SK-N-SH (cell line): Measurements from ENCODE around the gene ZNF511. TPM values are rescaled to one million over a fixed set of nuclear protein-coding genes. Genes with fewer than 3 reads are reported as not detected.

ENCODE experiments used
- CTCF ChIA-PET: fragments of 300-600, 350-600 bp; formaldehyde crosslinking; extraction: SDS; loops from one replicate; lab custom pipeline; 2021; lab: Yijun Ruan, JAX
- POLR2A ChIA-PET: fragments of 350-600 bp; sonication (Branson Sonifier 250); formaldehyde crosslinking; extraction: SDS; loops from one replicate; lab custom pipeline; 2020; ENCODE audit warnings: antibody characterized with exemption, inconsistent platforms; lab: Yijun Ruan, JAX
- DNase-seq: peaks from one replicate; pipeline ENCODE4 v3.0.0; 2012
- H2AFZ ChIP-seq: fragments of 200-600 bp; sonication (generic); 2 replicates; pipeline ENCODE4 v1.8.1; 2016; ENCODE audit warnings: antibody characterized with exemption, mild to moderate bottlenecking, low read depth
- H3F3A ChIP-seq: fragments of 200-600 bp; sonication (generic); replicated peaks from 2 replicates; pipeline ENCODE3; 2016; ENCODE audit warnings: antibody characterized with exemption, mild to moderate bottlenecking; ENCODE audit not compliant: insufficient read depth
- H3K27ac ChIP-seq, 2 experiments: fragments of 200-500 bp in 1 of 2; fragments of 200-600 bp in 1 of 2; sonication (Bioruptor generic) in 1 of 2; sonication (generic), shearing (Covaris generic) in 1 of 2; 2 replicates each; pipeline versions ENCODE4 v1.5.1 to v1.6.1; 2014 to 2016; ENCODE audit warnings: low read depth in 2 of 2, inconsistent platforms in 1 of 2, low read length in 1 of 2, mild to moderate bottlenecking in 1 of 2, mixed read lengths in 1 of 2
- H3K27me3 ChIP-seq: fragments of 200-600 bp; sonication (generic), shearing (Covaris generic); 2 replicates; pipeline ENCODE4 v1.6.1; 2016; ENCODE audit warnings: mixed run types; ENCODE audit not compliant: insufficient read depth
- H3K36me3 ChIP-seq, 2 experiments: fragments of 200-500 bp in 1 of 2; fragments of 200-600 bp in 1 of 2; sonication (Bioruptor generic) in 1 of 2; sonication (generic) in 1 of 2; replicated peaks in 1 of 2; 2 replicates each; pipeline versions ENCODE3 to v1.5.1; 2014 to 2016; ENCODE audit warnings: low read length in 1 of 2, mild to moderate bottlenecking in 1 of 2; ENCODE audit not compliant: insufficient read depth in 2 of 2, control insufficient read depth in 1 of 2
- H3K4me1 ChIP-seq, 2 experiments: fragments of 200-500 bp in 1 of 2; fragments of 200-600 bp in 1 of 2; sonication (Bioruptor generic) in 1 of 2; sonication (generic), shearing (Covaris generic) in 1 of 2; 2 replicates each; pipeline versions ENCODE4 v1.5.1 to v1.6.1; 2014 to 2016; ENCODE audit warnings: low read depth in 1 of 2, low read length in 1 of 2, mixed run types in 1 of 2; ENCODE audit not compliant: insufficient read depth in 2 of 2, control insufficient read depth in 1 of 2
- H3K4me2 ChIP-seq: fragments of 200-600 bp; sonication (generic), shearing (Covaris generic); 2 replicates; pipeline ENCODE4 v1.6.1; 2017; ENCODE audit warnings: mixed run types
- H3K4me3 ChIP-seq, 2 experiments: fragments of 200-500 bp in 1 of 2; fragments of 200-600 bp in 1 of 2; sonication (Bioruptor generic) in 1 of 2; sonication (generic), shearing (Covaris generic) in 1 of 2; 2 replicates each; pipeline versions ENCODE4 v1.5.1 to v1.8.1; 2014 to 2016; ENCODE audit warnings: low read depth in 2 of 2, inconsistent platforms in 1 of 2, low read length in 1 of 2, mild to moderate bottlenecking in 1 of 2, mixed read lengths in 1 of 2, moderate library complexity in 1 of 2
- H3K79me2 ChIP-seq: fragments of 200-600 bp; sonication (generic); 2 replicates; pipeline ENCODE4 v1.8.1; 2017; ENCODE audit warnings: mild to moderate bottlenecking; ENCODE audit not compliant: insufficient read depth
- H3K9ac ChIP-seq: fragments of 200-600 bp; sonication (generic); 2 replicates; pipeline ENCODE4 v1.6.1; 2017; ENCODE audit warnings: mixed run types
- H3K9me2 ChIP-seq: fragments of 200-600 bp; sonication (generic); 2 replicates; pipeline ENCODE4 v1.6.1; 2017; ENCODE audit warnings: mixed run types
- H3K9me3 ChIP-seq: fragments of 200-600 bp; sonication (generic); 2 replicates; pipeline ENCODE4 v1.6.1; 2017; ENCODE audit warnings: mixed run types, mild to moderate bottlenecking, moderate library complexity
- H4K20me1 ChIP-seq: fragments of 200-600 bp; sonication (generic); 2 replicates; pipeline ENCODE4 v1.6.1; 2017; ENCODE audit warnings: mild to moderate bottlenecking, mixed run types; ENCODE audit not compliant: insufficient read depth
- CTCF ChIP-seq: fragments of 200-600 bp; sonication (generic); IDR thresholded peaks from 2 replicates; pipeline ENCODE4 v1.6.1; 2017; ENCODE audit warnings: antibody characterized with exemption, mild to moderate bottlenecking, moderate library complexity
- EP300 ChIP-seq, 2 experiments: IDR thresholded peaks; 2 replicates each; pipeline versions ENCODE4 v1.4.0 to v1.6.1; 2012; ENCODE audit warnings: borderline replicate concordance in 1 of 2, low read depth in 1 of 2, low read length in 1 of 2
- FOSL2 ChIP-seq: IDR thresholded peaks from 2 replicates; pipeline ENCODE4 v1.4.0; 2012; ENCODE audit warnings: low read depth, mild to moderate bottlenecking, moderate library complexity, borderline replicate concordance
- GATA2 ChIP-seq: sonication (generic); formaldehyde crosslinking; IDR thresholded peaks from 2 replicates; pipeline ENCODE4 v1.5.0; 2020; ENCODE audit warnings: mild to moderate bottlenecking, missing genetic modification reagents
- IRF3 ChIP-seq: fragments of 150-350 bp; IDR thresholded peaks from 2 replicates; pipeline ENCODE4 v1.6.1; 2016; ENCODE audit warnings: mild to moderate bottlenecking, low read depth, low read length
- JUND ChIP-seq: IDR thresholded peaks from 2 replicates; pipeline ENCODE4 v1.4.0; 2012
- MXI1 ChIP-seq: IDR thresholded peaks from 2 replicates; pipeline ENCODE4 v1.6.1; 2012; ENCODE audit warnings: mild to moderate bottlenecking, low read depth, low read length, improper control_type of control experiment
- RCOR1 ChIP-seq: fragments of 150-350 bp; IDR thresholded peaks from 2 replicates; pipeline ENCODE4 v1.6.1; 2017; ENCODE audit warnings: antibody characterized with exemption, low read length
- TEAD4 ChIP-seq: IDR thresholded peaks from 2 replicates; pipeline ENCODE4 v1.4.0; 2012; ENCODE audit warnings: mild to moderate bottlenecking, borderline replicate concordance; ENCODE audit not compliant: insufficient read depth
- USF2 ChIP-seq: fragments of 150-350 bp; IDR thresholded peaks from 2 replicates; pipeline ENCODE4 v1.6.1; 2017; ENCODE audit warnings: antibody characterized with exemption, low read length, low read depth, borderline replicate concordance
- WGBS: methylation state at CpG from one replicate; pipeline ENCODE4 v1.1.6; 2017; ENCODE audit warnings: low lambda C conversion rate; 5-methylcytosine and 5-hydroxymethylcytosine counted together
- polyA plus RNA-seq, 3 experiments: library from polyadenylated mRNA; depleted of rRNA; stranded (reverse); fragments of >200 nt; gene quantifications; 2 replicates each; pipeline ENCODE4 v1.2.3, GENCODE V29; 2012

The ZNF511 gene
- polyA plus RNA-seq, 1 of the 3 experiments (the other 2 are of a cell fraction): 62.3 TPM

- peaks cover 0 to 19% of the 10 kb centered on the region in 2 experiments; a peak in 1 of 4 replicates for H3K4me1 ChIP-seq
- H3K36me3 ChIP-seq: peaks cover 0 to 3% of the 10 kb centered on the region in 2 experiments
- H2AFZ ChIP-seq: no peak overlapping the region
- H3K9me2 ChIP-seq: no peaks in the 10 kb centered on the region
- H3K4me3 ChIP-seq: no peak overlapping the region
- no peaks in the 10 kb centered on the region for H3K79me2 ChIP-seq
- 93% methylated on average over 8 of the region's 16 CpGs for WGBS
- no peak overlapping the region for H3K4me2 ChIP-seq
- 0 out of 2 replicates have a peak, but pooled peaks cover under 1% of the 10 kb centered on the region for H3K27me3 ChIP-seq
- no peaks in the 10 kb centered on the region for H4K20me1 ChIP-seq
- DNase-seq: no peak
- no peaks in the 10 kb centered on the region for H3F3A ChIP-seq
- POLR2A ChIA-PET: interaction anchor here (0.6 kb wide), 1 partner anchor 940 kb away, joined by 5 read pairs; no protein-coding TSS in a partner anchor
- no peak overlapping the region for H3K27ac ChIP-seq
- no peaks in the 10 kb centered on the region for H3K9me3 ChIP-seq
- CTCF ChIA-PET: interaction anchor here (0.8 to 1.1 kb wide), 2 partner anchors 24 to 46 kb away, joined by 3 to 5 read pairs; no protein-coding TSS in a partner anchor
- TF ChIP-seq MXI1: no peak
- no peak for TF ChIP-seq EP300 (IDR thresholded peaks at IDR 0.05; ENCODE audit: borderline replicate concordance in 1 of 2, low read depth in 1 of 2, low read length in 1 of 2)
- TF ChIP-seq RCOR1: no peak
- no peak for TF ChIP-seq FOSL2
- no peak for TF ChIP-seq IRF3
- no peak for TF ChIP-seq JUND
- no peak for TF ChIP-seq CTCF
- no peak for TF ChIP-seq GATA2 (CRISPR knock-in tag)
- TF ChIP-seq USF2: no peak
- no peak for TF ChIP-seq TEAD4
- H3K9ac ChIP-seq: no peak overlapping the region
These were observed 44.7 kb downstream of the ZNF511 start for GRCh38 chr10:133353202-133353959.

GRCh38 chr10:133353988-133354605, 45.4 kb downstream of the ZNF511 start:
- H3K27me3 ChIP-seq: no peaks in the 10 kb centered on the region
- peaks cover 0 to 3% of the 10 kb centered on the region in 2 experiments for H3K36me3 ChIP-seq
- no peak overlapping the region for H3K27ac ChIP-seq
- TF ChIP-seq TEAD4: no peak
- CTCF ChIA-PET: interaction anchor here (0.8 to 1.1 kb wide), 2 partner anchors 25 to 46 kb away, joined by 3 to 5 read pairs; no protein-coding TSS in a partner anchor
- 93% methylated on average over 11 of the region's 16 CpGs for WGBS
- DNase-seq: no peak
- peaks cover 0 to 26% of the 10 kb centered on the region in 2 experiments; a peak in 1 of 4 replicates for H3K4me1 ChIP-seq
- H4K20me1 ChIP-seq: no peaks in the 10 kb centered on the region
- no peaks in the 10 kb centered on the region for H3K79me2 ChIP-seq
- H3K9me2 ChIP-seq: no peaks in the 10 kb centered on the region
- H3K9ac ChIP-seq: no peak overlapping the region
- no peak overlapping the region for H2AFZ ChIP-seq
- no peaks in the 10 kb centered on the region for H3F3A ChIP-seq
- no peaks in the 10 kb centered on the region for H3K9me3 ChIP-seq
- POLR2A ChIA-PET: no interaction called here
- H3K4me3 ChIP-seq: no peak overlapping the region
- H3K4me2 ChIP-seq: no peak overlapping the region
